Putamen (tissue), 1 donor: ENCODE data around the gene NCOA5.

Experiments
- DNase-seq: peaks from one replicate; pipeline ENCODE4 v3.0.0-alpha.2; 2016; ENCODE audit warnings: low spot score

The NCOA5 gene

DNA sequence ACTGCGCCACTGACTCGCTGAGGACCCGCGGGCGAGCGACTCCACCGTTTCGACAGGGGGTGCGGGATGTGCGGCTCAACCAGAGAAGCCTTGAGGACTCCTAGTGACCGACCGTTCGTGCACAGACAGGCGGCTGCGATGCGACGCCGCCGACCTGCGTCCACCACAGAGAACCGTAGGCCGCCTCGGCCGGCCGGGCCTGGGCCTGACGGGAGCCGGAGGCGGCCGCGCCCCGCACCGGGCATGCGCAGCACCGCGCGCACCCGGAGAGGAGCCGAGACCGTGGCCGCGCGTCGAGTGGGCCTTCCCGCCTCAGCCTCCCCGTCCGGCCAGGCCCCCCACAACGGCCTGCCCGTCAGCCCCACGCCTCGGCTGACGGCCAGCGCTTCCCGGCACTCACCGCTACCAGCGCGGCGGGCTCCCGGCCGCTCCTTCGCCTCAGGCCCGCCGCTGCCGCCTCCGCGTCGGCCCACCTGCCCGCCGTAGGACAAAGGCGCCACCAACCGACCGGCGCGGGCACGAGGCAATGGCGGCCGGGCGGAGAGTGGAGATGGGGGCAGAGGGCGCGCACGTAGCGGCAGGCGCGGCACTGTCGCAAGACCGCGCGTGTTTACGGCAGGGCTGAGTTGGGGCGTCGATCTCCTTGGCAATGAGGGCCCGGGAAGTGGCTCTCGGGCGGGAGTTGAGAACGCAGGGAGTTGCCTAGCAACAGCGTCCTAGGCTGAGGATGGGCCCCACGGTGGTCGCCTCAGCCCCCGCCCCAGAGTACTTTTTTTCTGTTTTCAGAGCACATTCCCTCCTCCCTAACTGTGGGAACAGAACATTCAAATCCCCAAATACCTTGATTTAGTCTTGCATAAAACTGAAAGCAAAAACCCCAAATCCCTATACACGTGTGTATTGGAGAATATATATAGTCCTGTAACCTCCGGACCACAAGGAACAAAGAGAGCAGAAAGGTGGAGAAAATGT lies at the start of gene NCOA5:
Gene NCOA5, minus strand, starts transcription at position 546 of the 972 bp plus-strand sequence. CDS start 10,538 bp downstream, outside the sequence.
- peak; percentile 98 for DNase-seq

DNA sequence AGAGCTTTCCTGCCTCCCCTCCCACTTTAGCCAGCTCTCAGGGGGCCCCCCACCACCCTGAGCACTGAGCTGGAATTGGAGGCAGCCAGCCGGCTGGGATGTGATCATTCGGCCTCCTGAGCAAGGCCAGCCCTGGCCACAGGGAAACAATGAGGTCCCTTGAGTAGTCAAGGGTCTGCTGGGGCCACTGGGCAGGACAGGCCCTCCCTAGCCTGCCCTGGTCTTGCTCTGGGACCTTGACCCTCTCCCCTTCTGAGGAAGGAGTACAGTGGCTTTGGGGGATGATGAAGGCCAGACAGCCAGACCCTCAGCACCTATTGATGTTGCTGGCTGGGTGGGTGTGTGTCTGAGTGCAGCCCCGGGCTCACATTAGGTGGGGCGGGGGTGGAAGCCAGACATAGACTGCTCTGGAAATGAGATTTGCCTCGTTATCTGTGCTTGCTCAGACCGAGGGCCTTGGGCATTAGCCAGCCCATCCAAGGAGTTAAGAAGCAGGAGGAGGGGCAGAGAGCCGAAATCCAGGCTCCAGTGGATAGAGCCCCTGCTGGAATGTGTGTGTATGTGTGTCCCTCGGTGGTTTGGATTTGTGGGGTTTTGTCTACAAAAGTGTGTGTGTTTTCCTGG lies 49.6 kb upstream of the NCOA5 start:
- no peak for DNase-seq

DNA sequence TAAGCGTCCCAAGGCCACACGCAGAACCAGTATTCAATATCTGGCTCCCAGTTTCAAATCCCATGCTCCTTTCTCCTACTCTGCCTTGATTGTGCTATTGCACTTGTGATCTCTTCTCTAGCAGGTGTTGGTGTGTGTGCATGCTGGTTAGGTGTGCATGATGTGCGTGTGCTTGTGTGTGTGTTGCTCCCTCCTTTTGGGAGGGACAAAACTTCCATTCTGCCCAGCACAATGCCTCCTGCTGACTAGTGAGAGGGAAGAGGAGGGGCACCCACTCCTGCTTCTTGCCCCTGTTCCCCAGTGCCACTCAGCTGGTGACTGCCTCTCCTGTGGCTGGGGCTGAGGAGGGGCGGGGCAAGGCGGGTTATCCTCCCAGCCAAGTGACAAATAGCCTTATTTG lies 48.1 kb upstream of the NCOA5 start:
- DNase-seq: no peak

DNA sequence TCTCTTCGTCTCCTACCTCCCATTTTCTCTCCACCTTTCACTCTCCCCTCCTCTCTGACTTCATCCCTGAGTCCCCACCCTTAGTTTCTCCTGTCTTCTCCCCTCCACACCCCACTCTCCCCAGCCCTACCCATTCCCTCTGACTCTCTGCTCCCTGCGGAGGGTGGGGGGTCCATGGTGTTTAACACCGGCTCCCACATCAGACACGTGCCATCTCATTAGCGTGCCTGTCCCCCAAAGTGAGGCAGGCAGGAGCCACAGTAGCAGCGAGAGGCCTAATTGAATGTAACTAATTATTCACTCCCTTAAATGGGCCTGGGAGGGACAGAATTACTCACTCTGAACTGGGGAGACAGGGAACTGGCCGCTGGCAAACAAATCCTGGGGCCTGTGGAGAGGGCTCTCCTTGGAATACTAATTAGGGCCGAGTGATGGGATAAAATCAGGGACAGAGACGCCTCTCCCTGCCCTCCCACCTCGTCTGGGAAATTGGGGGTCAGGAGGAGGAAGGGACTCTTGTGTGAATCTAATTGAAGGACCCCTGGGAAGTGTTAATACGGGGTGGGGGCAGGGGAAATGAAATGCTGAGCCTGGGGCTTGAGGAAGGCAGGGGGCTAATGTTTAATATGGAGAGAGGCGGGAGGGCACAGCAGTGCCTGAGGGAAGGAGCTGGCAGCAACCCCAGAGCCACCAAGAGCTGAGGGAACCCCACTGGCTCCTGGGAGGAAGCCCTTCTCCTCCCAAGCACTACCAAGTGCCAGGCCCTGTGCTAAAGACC lies 46.3 kb upstream of the NCOA5 start:
- no peak for DNase-seq

DNA sequence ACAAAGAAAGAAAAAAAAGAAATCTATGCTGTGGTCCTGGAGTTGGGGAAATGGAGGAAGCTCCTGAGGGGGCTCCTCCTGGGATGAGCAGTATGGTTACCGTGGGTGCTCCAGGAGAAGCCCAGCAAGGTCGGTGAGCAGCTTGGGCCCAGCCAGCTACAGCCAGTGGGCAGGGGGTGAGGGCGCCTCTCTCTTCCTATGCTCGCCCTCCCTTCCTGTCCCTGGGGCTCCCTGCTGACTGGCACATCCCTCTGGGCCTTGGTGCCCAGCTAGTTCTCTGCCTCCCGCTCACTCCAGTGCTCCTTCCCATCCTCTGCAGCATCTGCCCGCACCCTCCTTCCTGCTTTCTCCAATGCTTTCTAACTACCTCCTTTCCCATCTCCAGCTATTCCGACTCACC lies 45.0 kb upstream of the NCOA5 start:
- DNase-seq: no peak

DNA sequence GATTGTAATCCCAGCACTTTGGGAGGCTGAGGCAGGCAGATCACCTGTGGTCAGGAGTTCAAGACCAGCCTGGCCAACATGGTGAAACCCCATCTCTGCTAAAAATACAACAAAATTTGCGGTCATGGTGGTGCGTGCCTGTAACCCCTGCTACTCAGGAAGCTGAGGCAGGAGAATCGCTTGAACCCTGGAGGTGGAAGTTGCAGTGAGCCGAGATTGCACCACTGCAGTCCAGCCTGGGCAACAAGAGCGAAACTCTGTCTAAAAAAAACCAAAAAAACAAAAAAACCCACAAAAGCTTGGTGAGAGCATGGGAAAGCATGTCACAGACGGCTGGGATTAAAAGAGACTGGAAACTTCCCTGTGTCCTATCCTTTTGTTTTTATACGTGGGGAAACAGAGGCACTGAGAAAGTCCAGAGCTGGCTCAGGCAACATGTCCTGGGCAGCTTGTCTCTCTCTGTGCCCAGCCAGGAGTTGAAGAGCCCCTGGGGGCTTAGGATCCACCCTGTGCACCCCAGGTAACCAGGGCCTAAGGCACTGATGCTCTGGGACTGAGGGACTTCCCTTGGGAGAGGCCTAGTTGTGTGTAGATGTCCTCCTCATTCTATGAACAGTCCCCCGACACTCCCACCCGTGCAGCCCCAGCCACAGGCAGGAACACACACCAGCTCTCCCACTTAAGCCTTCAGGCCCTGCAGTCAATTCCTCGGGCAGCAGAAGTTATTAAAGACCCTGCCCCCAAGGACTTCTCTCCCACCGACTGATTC lies 44.3 kb upstream of the NCOA5 start:
- DNase-seq: no peak

DNA sequence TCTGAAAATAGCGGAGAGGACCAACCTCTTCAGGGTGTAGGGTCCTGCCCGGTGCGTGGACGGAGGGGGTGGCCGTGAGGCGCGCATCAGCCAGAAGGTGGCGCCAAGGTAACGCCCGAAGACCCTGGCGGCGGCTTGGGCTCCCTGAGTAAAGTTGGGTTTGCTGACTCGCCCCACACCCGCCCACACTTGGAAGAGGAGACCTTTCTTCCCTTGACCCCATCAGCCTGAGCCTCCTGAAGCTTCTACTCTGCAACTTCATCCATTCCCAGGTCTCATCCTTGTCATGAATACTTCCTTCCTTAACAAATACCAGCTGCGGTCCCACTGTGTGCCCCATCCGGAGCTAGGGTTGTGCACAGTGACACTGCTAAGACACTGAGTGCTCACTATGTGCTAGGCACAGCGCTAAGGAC lies 43.0 kb upstream of the NCOA5 start:
- DNase-seq: peak; percentile 51

DNA sequence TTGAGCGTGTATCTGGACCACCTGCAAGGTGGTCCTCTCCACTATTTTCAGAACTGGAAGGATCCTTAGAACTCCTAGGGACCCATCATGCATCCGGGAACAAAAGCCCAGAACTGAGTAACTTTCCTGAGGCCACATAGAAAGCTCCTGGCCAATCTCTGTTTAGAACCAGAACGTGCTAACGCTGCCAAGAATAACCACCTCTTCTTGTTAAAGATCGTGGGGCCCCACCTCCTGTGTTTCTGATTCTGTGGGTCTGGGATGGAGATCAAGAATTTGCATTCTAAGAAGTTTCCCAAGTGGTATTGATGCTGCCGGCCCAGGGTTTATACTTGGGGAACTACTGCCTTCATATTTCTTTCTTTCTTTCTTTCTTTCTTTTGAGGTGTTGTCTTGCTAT lies 41.6 kb upstream of the NCOA5 start:
- no peak for DNase-seq

DNA sequence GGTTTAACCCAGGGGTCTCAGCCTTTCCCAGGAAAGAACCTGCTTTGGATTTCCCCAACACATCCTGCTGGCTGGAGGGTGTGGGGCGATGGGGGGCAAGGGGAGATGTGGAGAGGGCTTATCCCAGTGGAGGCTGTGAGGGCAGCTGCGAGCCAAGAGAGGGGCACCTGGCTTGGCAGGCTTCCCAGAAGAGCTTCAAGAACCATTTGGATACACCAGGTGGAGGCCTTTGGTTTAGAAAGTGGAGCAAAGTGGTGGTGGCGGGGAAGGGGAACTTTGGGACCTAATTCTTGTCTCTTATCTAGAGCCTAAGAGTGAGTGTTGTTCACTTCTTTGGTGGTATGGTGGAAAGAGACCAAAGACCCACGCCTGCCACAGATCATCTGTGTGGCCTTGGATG lies 40.8 kb upstream of the NCOA5 start:
- DNase-seq: no peak

DNA sequence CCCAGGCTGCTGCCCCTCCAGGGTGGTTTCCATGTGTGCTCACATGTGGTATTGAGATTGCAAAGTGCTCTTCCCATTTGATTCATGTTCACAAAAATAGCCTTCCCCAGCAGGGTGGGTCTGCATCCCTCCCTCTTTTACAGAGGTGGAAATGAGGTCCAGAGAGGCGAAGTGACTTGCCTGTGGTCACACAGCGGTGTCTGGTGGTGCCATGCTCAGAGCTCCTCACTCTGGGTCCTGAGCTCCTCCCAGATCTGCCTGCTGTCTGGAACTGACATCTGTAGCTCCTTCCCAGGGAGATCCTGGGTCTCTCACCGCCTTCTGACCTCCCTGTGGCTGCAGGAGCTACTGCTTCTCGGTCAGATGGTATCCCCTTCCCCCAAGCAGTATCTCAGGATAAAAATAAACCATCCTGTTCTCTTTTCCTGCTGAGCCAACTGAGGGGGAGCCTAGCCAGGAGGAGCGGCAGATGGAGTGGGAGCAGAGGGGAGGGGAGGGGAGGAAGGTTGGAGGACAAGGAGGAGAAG lies 40.3 kb upstream of the NCOA5 start:
- peak; percentile 35 for DNase-seq

DNA sequence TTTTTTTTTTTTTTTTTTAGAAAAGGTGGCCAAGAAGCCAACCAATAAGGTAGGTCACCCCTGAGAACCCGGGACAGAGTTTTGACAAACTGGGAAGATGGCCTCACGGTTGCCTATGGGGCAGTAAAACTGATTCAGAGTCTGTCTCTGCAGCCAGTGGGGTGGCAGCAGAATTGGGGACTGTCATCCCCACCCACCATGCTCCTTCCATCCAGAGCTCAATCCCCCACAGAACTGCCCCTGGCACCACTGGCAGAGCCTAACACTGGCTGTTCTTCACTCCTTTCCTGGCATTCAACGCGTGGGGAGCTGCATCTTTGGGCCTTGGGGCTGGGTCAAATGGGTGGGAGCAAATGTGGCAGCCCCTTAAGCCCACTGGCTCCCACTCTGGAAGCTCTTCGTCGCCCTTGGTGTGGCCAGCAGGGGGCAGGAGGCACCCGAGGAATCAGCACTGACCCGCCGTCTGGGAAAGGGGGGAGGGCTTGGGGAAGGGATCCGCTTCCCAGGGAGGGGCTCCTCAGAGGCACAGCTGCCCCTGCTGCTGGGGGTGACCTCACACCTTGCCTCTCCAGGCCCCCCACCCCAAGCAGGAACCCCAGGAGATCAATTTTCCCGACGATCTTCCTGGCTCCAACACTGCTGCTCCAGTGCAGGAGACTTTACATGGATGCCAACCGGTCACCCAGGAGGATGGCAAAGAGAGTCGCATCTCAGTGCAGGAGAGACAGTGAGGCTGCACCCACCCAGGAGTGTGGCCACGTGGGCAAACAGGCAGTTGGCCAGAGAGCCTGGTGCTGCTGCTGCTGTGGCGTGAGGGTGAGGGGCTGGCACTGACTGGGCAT lies 38.8 kb upstream of the NCOA5 start:
- no peak for DNase-seq

DNA sequence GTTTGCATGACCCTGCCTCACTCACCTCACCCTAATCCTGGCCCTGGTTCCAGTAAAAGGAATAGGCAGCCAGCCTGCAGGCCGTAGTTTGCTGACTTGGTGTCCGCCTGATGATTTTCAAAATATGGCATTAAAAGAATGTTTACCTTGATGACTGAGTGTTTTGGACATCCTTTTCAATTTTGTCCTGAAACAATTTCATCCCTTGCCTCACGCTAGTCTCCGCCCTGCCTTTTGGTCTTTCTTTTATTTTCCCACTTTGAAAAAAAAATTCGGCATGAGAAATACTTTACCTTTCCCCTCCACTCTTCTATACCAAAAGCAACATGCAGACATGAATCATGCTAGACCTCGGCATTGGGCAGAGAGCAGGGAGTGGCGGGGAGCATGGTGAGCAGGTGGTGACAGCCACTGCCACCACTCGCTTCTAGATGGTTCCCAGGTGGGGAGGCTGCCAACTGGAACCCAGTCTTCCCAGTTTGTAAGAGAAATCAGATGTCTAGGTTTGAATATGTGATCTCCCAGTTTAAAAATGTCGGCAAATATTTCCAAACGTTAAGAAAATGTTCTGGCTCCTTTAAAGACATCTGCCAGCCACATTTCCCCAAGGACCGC lies 37.7 kb upstream of the NCOA5 start:
- DNase-seq: no peak

DNA sequence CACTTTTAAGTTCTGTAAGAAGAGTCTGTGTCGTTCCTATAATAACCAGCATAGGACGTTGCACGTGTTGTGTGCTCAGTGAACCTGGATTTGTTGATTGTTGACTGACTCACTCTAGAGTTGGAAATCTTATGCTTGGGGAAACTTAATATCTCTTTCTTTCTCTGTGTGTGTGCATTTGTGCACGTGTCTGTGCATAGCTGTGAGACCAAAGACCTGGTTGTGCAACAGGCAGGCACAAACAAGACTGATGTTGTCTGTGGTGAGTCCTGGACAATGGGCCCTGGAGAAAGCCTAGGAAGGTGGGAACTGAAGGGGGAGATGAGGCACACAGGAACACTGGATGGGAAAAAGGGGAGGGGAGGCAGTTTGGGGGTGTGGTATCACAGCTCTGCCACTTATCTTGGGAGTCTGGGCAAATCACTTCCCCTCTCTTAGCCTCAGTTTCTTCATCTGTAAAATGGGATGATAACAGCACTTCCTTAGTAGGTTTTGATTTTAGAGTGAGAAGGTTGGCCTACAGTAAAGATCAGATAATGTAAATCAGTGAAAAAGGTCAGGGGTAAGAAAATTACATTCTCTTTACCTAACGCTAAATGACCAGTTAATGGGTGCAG lies 36.8 kb upstream of the NCOA5 start:
- DNase-seq: no peak

DNA sequence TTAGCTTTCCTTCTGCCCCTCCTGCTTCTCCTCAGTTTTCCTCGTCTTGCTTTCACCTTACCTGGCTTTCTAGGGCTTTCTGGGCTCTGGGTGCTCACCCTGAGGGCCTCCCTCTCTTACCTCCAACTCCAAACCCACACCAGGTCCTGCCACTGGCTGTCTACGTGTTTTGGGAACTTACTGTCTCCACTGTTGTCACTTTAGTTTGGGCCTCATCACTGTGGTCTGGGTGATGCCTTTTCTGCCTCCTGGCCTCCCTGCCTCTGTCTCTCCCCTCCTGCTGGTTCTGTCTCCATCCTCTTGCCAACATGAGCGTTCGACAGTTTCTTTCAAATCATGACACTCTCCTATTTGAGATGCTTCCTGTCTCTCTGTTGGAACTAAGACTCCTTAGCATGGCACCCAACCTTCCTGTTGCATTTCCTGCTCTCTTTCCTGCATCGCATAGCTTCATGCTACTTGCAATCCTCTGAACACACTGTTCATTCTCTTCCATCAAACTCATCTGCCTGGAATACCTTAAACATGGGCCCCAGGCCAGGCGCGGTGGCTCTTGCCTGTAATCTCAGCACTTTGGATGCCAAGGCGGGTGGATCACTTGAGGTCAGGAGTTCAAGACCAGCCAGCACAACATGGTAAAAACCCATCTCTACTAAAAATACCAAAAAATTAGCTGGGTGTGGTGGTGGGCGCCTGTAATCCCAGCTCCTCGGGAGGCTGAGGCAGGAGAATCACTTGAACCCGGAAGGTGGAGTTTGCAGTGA lies 33.9 kb upstream of the NCOA5 start:
- DNase-seq: no peak

DNA sequence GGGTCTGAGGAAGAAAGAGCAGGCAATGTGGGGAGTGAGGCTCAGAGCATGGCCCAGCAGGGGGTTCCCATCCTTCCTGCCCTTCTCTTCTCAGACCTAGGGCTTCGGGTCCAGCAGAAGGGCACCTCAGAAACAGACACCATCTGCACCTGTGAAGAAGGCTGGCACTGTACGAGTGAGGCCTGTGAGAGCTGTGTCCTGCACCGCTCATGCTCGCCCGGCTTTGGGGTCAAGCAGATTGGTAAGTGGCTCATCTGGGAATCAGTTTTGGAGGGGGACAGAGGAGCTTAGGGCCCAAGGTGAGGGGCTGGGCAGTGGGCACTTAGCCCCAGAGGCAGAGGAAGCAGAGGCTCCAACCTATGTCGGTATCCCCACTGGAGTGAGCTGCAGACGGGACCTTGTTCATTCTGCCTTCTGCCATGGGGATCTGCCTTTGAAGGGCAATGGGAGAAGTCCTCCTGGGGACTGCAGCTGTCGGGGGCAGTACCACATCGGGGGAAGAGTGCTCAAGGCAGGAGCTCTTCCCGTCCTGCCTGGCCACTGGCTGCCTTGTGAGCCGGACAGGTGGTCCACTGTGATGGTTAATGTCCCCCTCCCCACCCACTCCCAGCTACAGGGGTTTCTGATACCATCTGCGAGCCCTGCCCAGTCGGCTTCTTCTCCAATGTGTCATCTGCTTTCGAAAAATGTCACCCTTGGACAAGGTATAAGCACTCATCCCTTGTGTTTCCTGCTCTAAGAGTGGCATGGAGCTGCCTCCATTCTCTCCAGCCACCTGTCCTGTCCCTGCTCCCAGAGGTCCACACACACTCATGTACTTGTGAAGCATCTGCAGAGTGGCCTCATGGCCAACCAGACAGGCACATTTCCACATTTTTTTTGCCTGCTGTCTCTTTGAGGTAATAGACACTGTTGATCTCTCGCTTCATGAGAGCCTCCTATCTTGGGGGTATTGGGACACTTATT lies 33.0 kb upstream of the NCOA5 start:
- no peak for DNase-seq

DNA sequence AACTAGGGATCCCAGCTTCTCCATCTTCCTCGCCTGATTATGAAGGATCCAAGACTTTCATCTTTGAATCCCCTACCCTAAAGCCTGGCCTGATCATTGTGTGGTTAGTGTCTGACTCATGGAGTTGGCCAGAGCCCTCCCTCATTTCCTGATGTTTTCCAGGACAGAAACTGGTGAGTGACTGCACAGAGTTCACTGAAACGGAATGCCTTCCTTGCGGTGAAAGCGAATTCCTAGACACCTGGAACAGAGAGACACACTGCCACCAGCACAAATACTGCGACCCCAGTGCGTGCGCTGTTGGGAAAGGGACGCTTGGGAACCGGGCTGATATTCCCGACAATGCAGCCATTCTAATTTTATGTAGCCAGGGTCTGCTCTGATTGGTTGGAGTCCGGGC lies 32.3 kb upstream of the NCOA5 start:
- DNase-seq: no peak

DNA sequence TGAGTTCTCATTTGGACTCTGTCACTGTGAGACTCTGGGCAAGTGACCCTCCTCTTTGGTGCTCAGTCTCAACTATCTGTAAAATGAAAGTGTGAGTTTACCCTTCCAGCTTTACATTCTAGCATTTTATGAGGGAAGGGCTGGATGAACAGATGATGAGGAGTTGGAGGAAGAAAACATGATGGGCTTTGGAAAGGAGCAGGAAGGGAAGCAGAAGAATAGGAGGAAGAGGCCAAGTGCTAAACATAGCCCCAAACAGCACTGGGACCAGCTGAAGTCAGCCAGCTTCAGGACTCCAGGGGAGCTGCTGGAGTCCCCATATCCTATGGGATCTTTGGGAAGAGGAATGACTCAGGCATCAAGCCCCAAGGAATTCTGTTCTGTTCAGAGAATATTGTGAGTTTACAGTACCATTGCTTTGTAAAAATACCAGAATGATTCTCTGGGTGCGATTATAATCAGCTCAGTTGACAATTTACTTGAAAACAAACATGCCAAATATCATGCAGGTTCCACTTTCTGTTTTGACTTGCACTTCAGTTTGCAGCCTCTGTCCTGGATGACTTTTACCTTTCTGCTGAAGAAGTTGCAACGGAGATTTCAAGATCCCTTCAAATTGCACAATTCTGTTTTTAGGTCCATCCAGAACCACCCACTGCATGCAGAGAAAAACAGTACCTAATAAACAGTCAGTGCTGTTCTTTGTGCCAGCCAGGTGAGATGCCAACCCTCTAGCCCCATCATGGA lies 31.6 kb upstream of the NCOA5 start:
- DNase-seq: no peak
